NT2/D1 (cell line): ENCODE data around the gene EML4.

Experiments
- DNase-seq: peaks from one replicate; pipeline ENCODE4 v3.0.0-alpha.2; 2011; ENCODE audit warnings: low read depth, low spot score
- H3K27me3 ChIP-seq: 2 replicates; pipeline ENCODE4 v1.6.0; 2011; ENCODE audit warnings: mild to moderate bottlenecking; ENCODE audit not compliant: insufficient read length, insufficient read depth
- H3K36me3 ChIP-seq: 2 replicates; pipeline ENCODE4 v1.6.1; 2011; ENCODE audit warnings: mild to moderate bottlenecking, low read length, mixed read lengths; ENCODE audit not compliant: insufficient read depth, insufficient read length
- H3K4me1 ChIP-seq: 2 replicates; pipeline ENCODE4 v1.5.1; 2011; ENCODE audit not compliant: insufficient read depth, insufficient read length
- H3K4me3 ChIP-seq: 2 replicates; pipeline ENCODE4 v1.5.1; 2011; ENCODE audit warnings: low read depth; ENCODE audit not compliant: insufficient read length
- H3K9ac ChIP-seq: 2 replicates; pipeline ENCODE4 v1.6.0; 2011; ENCODE audit warnings: low read depth; ENCODE audit not compliant: insufficient read length
- H3K9me3 ChIP-seq: 2 replicates; pipeline ENCODE4 v1.5.1; 2011; ENCODE audit warnings: mild to moderate bottlenecking, low read length; ENCODE audit not compliant: insufficient read depth
- SUZ12 ChIP-seq: IDR thresholded peaks from 2 replicates; pipeline ENCODE4 v1.6.1; 2011; ENCODE audit not compliant: insufficient read length, insufficient read depth; ENCODE audit errors: extremely low read depth
- YY1 ChIP-seq: IDR thresholded peaks from 2 replicates; pipeline ENCODE4 v1.6.1; 2011; ENCODE audit not compliant: insufficient read length, insufficient read depth
- ZNF274 ChIP-seq: IDR thresholded peaks from 2 replicates; pipeline ENCODE4 v1.6.1; 2011; ENCODE audit warnings: mild to moderate bottlenecking, low read depth, low read length

Gene EML4

DNA sequence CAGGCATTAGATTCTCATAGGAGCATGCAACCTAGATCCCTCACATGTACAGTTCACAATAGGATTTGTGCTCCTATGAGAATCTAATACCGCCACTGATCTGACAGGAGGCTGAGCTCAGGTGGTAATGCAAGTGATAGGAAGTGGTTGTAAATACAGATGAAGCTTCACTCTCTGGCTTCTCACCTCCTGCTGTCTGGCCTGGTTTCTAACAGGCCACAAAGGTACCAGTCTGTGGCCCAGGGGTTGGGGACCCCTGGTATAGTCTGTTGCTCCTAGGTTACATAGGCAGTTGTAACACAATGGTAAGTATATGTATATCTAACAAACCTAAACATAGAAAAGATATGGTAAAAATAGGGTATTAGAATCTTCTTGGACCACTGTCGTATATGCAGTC, 81.8 kb downstream of the EML4 start:
- DNase-seq: no peak
- TF ChIP-seq SUZ12: no peak
- no peak for TF ChIP-seq YY1
- TF ChIP-seq ZNF274: no peak

DNA sequence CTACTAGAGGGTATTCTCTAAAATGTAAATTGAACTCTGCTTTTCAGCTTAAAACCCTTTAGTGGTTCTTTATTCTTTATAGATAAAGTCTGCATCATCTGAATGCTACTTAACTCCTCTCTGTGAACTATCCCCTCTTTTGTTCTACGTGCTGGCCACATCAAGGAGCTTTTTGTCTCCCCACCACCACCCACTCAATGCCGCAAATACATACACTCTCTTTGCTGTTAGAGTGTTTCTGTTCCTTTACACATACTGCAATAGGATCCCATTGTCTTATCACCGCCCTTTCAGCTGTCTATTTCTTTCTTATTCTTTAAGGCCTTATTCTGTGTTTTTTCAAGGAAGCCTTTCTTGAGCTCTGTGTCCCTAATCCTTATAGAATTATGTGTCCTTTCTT, 83.3 kb downstream of the EML4 start:
- no peaks in the 10 kb centered on the region for H3K27me3 ChIP-seq
- no peak overlapping the region for H3K4me3 ChIP-seq
- no peak overlapping the region for H3K9ac ChIP-seq
- H3K9me3 ChIP-seq: no peaks in the 10 kb centered on the region
- H3K4me1 ChIP-seq: peaks cover 2% of the 10 kb centered on the region
- no peak for DNase-seq
- H3K36me3 ChIP-seq: peaks cover 5% of the 10 kb centered on the region
- TF ChIP-seq ZNF274 (no peak), SUZ12 (no peak), YY1 (no peak)

More for the DNA sequence above, 81.8 kb downstream of the EML4 start:
- Histone ChIP-seq H3K9ac (no peak overlapping the region), H3K36me3 (peaks cover 12% of the 10 kb centered on the region), H3K4me3 (no peak overlapping the region), H3K27me3 (no peaks in the 10 kb centered on the region), H3K4me1 (peaks cover 2% of the 10 kb centered on the region), H3K9me3 (no peaks in the 10 kb centered on the region)

DNA sequence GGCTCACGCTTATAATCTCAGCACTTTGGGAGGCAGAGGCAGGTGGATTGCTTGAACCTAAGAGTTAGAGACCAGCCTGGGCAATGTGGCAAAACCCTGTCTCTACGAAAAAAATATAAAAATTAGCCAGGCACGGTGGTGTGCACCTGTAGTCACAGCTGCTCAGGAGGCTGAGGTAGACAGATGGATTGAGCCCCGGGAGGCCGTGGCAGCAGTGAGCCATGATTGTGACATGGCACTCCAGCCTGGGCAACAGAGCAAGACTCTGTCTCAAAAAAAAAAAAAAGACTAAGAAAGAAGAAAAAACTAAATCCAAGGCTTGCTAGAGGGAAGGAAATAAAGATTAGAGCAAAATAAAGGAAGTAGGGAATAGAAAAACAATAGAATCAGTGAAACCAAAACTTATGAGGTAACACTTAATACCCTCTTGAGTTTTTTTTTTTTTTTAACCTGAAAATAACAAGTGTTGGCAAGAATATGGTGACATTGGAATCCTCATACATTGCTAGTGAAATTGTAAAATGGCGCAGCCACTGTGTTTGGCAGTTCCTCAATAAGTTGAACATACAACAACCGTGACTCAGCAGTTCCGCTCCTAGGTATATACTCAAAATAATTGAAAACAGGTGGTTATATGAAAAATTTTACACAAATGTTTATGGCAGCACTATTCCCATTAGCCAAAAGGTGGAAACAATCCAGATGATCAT, 85.2 kb downstream of the EML4 start:
- H3K9me3 ChIP-seq: no peaks in the 10 kb centered on the region
- no peak for DNase-seq
- no peak for TF ChIP-seq YY1
- no peak for TF ChIP-seq ZNF274
- TF ChIP-seq SUZ12: no peak
- H3K36me3 ChIP-seq: peaks cover 6% of the 10 kb centered on the region
- H3K27me3 ChIP-seq: no peaks in the 10 kb centered on the region
- H3K9ac ChIP-seq: no peak overlapping the region
- peaks cover 2% of the 10 kb centered on the region for H3K4me1 ChIP-seq
- no peak overlapping the region for H3K4me3 ChIP-seq

DNA sequence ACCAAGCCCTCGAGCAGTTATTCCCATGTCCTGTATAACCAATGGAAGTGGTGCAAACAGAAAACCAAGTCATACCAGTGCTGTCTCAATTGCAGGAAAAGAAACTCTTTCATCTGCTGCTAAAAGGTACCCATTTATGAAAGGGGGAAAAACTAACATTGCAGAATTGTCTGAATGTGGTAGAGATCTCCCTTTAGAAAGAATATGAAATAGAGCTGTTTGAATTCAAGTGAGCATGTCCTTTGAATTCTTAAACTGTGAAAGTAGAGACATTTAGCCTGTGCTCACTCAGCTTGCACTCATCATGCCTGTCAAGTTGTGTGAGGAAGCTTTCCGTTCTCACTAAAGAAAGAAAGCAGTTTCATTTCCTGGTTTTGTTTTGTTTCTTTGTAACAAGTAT, 87.4 kb downstream of the EML4 start:
- Histone ChIP-seq H3K4me1 (no peaks in the 10 kb centered on the region), H3K9me3 (no peaks in the 10 kb centered on the region), H3K9ac (no peak overlapping the region), H3K27me3 (no peaks in the 10 kb centered on the region), H3K4me3 (no peak overlapping the region), H3K36me3 (peaks cover 9% of the 10 kb centered on the region)
- no peak for DNase-seq
- TF ChIP-seq YY1: no peak
- no peak for TF ChIP-seq SUZ12

DNA sequence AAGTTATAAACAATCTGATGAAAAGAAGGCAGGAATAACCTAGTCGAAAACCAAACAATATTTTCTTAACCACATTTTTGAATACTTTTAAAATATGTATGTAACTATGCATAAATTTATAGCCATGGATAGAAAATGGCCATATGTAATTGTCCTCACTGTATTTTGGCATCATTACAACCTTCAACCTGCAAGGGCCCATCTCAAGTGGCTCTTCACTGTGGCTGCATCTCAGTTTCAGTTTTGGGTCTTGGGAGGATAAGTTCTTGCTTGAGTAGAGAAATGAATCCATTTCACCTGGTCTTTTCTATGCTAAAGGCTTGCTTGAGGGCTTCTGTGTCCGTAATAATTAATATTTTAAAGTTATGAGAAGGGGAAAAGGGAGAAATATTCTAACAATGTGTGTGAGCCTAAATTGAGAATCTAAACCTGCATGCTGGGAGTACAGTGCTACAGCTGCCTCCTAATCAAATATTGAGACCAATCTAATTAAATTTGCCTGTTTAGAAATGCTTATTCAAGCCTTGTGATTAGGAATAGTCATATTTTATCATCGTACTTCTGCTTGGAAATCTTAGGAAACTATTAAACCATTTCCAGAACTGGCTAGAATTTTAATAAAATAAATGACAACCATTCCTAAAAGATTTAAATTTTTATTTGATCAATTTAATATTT, 92.5 kb downstream of the EML4 start:
- Histone ChIP-seq H3K9me3 (no peaks in the 10 kb centered on the region), H3K4me3 (no peak overlapping the region), H3K36me3 (peaks cover 7% of the 10 kb centered on the region), H3K4me1 (no peaks in the 10 kb centered on the region), H3K9ac (no peak overlapping the region), H3K27me3 (no peaks in the 10 kb centered on the region)
- no peak for DNase-seq
- TF ChIP-seq SUZ12 (no peak), ZNF274 (no peak), YY1 (no peak)

DNA sequence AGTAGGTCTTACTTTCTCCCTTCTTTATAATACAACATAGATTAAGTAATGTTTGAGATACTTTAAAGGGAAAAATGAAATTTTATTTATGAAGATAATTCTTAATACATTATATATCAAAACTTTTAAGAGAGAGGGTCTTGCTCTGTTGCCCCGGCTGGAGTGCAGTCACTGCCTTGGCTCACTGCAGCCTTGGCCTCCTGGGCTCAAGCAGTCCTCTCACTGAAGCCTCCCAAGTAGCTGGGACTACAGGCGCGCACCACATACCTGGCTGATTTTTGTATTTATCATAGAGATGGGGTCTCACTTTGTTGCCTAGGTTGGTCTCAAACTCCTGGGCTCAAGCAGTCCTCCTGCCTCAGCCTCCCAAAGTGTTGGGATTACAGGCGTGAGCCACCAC, 97.1 kb downstream of the EML4 start:
- peaks cover 3% of the 10 kb centered on the region for H3K36me3 ChIP-seq

DNA sequence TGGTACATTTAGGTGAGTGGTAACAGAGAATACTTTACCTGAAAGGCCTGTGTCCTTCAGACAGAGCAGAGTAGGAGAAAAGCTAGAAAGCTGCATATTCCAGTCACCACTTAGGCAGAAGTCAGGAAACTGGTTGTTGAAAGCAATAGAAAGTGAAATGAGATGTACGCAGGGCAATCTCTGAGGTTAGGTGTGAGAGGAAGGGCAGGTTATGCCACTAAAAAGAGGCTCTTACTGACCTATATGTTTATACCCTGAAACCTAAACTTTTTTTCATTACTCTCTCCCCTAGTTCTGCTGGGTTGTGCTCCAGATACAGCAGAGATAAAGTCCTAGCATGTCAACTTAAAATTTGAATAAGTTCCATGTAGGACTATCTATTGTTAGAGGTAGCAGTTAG, 98.4 kb downstream of the EML4 start:
- TF ChIP-seq ZNF274 (no peak), YY1 (no peak), SUZ12 (no peak)
- H3K36me3 ChIP-seq: peaks cover 3% of the 10 kb centered on the region
- no peaks in the 10 kb centered on the region for H3K9me3 ChIP-seq
- H3K4me3 ChIP-seq: no peak overlapping the region
- H3K4me1 ChIP-seq: no peaks in the 10 kb centered on the region
- no peak for DNase-seq
- no peaks in the 10 kb centered on the region for H3K27me3 ChIP-seq
- no peak overlapping the region for H3K9ac ChIP-seq

More for the DNA sequence above, 97.1 kb downstream of the EML4 start:
- H3K4me3 ChIP-seq: no peak overlapping the region
- TF ChIP-seq SUZ12: no peak
- H3K9ac ChIP-seq: no peak overlapping the region
- no peaks in the 10 kb centered on the region for H3K27me3 ChIP-seq
- no peak for DNase-seq
- no peaks in the 10 kb centered on the region for H3K4me1 ChIP-seq
- H3K9me3 ChIP-seq: no peaks in the 10 kb centered on the region
